Liver (tissue), 9 donors: ENCODE data around the gene EIF2A. TPM values are rescaled to one million over a fixed set of nuclear protein-coding genes. Genes with fewer than 3 reads are reported as not detected.

ENCODE experiments used
- DNase-seq: peaks from one replicate; pipeline ENCODE4 v3.0.0-alpha.2; 2017; ENCODE audit warnings: low spot score
- H3K27ac ChIP-seq, 2 donors: one replicate each; pipeline ENCODE4 v1.7.0; 2013; ENCODE audit warnings: inconsistent platforms in 2 of 2, low read length in 2 of 2, control low read depth in 1 of 2, low read depth in 1 of 2, mild to moderate bottlenecking in 1 of 2
- H3K27me3 ChIP-seq, 4 donors: one replicate each; pipeline versions ENCODE4 v1.6.1 to v1.7.0; 2013; ENCODE audit warnings: low read length in 3 of 4, inconsistent platforms in 1 of 4, mild to moderate bottlenecking in 1 of 4, moderate library complexity in 1 of 4; ENCODE audit not compliant: control insufficient read depth in 4 of 4, insufficient read depth in 4 of 4
- H3K36me3 ChIP-seq, 4 donors: one replicate each; pipeline versions ENCODE4 v1.6.1 to v1.7.0; 2013; ENCODE audit warnings: low read length in 3 of 4, mild to moderate bottlenecking in 3 of 4, low read depth in 1 of 4, moderate library complexity in 1 of 4; ENCODE audit not compliant: control insufficient read depth in 4 of 4, insufficient read depth in 3 of 4
- H3K4me1 ChIP-seq, 4 donors: one replicate each; pipeline versions ENCODE4 v1.6.1 to v1.7.0; 2013; ENCODE audit warnings: low read length in 3 of 4, mild to moderate bottlenecking in 3 of 4, moderate library complexity in 1 of 4; ENCODE audit not compliant: control insufficient read depth in 4 of 4, insufficient read depth in 4 of 4
- H3K4me3 ChIP-seq, 3 donors: one replicate each; pipeline versions ENCODE4 v1.6.1 to v1.7.0; 2013; ENCODE audit warnings: low read length in 3 of 3, control low read depth in 1 of 3, low read depth in 1 of 3, mild to moderate bottlenecking in 1 of 3
- H3K9ac ChIP-seq, 2 donors: one replicate each; pipeline ENCODE4 v1.7.0; 2013; ENCODE audit warnings: low read length in 2 of 2, mild to moderate bottlenecking in 2 of 2, moderate library complexity in 2 of 2, control low read depth in 1 of 2, low read depth in 1 of 2
- H3K9me3 ChIP-seq, 4 donors: one replicate each; pipeline versions ENCODE4 v1.6.1 to v1.7.0; 2013; ENCODE audit warnings: low read length in 3 of 4; ENCODE audit not compliant: control insufficient read depth in 4 of 4
- ATF3 ChIP-seq: IDR thresholded peaks from 2 replicates; pipeline ENCODE4 v1.6.1; 2016; ENCODE audit warnings: antibody characterized with exemption
- CTCF ChIP-seq: fragments of 150-350 bp; IDR thresholded peaks from 2 replicates; pipeline ENCODE4 v1.5.1; 2017; ENCODE audit warnings: improper control_type of control experiment, low read depth, low read length; ENCODE audit not compliant: missing input control
- EGR1 ChIP-seq, 2 donors: IDR thresholded peaks; 2 replicates each; pipeline ENCODE4 v1.6.1; 2016 to 2018; ENCODE audit warnings: antibody characterized with exemption in 2 of 2, low read depth in 2 of 2
- FOXA1 ChIP-seq: IDR thresholded peaks from 2 replicates; pipeline ENCODE4 v1.6.1; 2016; ENCODE audit warnings: antibody characterized with exemption
- FOXA2 ChIP-seq: IDR thresholded peaks from 2 replicates; pipeline ENCODE4 v1.6.1; 2016; ENCODE audit warnings: antibody characterized with exemption
- GABPA ChIP-seq, 2 donors: IDR thresholded peaks in 1 of 2; conservative IDR thresholded peaks in 1 of 2; 2 replicates each; pipeline ENCODE4 v1.6.1; 2016; ENCODE audit warnings: antibody characterized with exemption in 2 of 2, mild to moderate bottlenecking in 1 of 2, moderate library complexity in 1 of 2
- HNF4A ChIP-seq, 2 donors: conservative IDR thresholded peaks; 2 replicates each; pipeline ENCODE4 v1.6.1; 2016; ENCODE audit warnings: antibody characterized with exemption in 2 of 2, mild to moderate bottlenecking in 2 of 2
- HNF4G ChIP-seq: IDR thresholded peaks from 2 replicates; pipeline ENCODE4 v1.6.1; 2016; ENCODE audit warnings: antibody characterized with exemption
- JUND ChIP-seq, 2 donors: IDR thresholded peaks; 2 replicates each; pipeline ENCODE4 v1.6.1; 2016; ENCODE audit warnings: antibody characterized with exemption in 2 of 2
- MAX ChIP-seq: IDR thresholded peaks from 2 replicates; pipeline ENCODE4 v1.6.1; 2016; ENCODE audit warnings: antibody characterized with exemption
- NR2F2 ChIP-seq: IDR thresholded peaks from 2 replicates; pipeline ENCODE4 v1.6.1; 2016; ENCODE audit warnings: antibody characterized with exemption
- RAD21 ChIP-seq, 2 donors: IDR thresholded peaks; 2 replicates each; pipeline ENCODE4 v1.6.1; 2016; ENCODE audit warnings: antibody characterized with exemption in 2 of 2, mild to moderate bottlenecking in 2 of 2
- REST ChIP-seq: IDR thresholded peaks from 2 replicates; pipeline ENCODE4 v1.6.1; 2016; ENCODE audit warnings: antibody characterized with exemption, mild to moderate bottlenecking
- RXRA ChIP-seq, 2 donors: IDR thresholded peaks; 2 replicates each; pipeline ENCODE4 v1.6.1; 2017 to 2018; ENCODE audit warnings: antibody characterized with exemption in 2 of 2, mild to moderate bottlenecking in 1 of 2
- SP1 ChIP-seq: IDR thresholded peaks from 2 replicates; pipeline ENCODE4 v1.6.1; 2018; ENCODE audit warnings: antibody characterized with exemption, mild to moderate bottlenecking
- TAF1 ChIP-seq: conservative IDR thresholded peaks from 2 replicates; pipeline ENCODE4 v1.6.1; 2016; ENCODE audit warnings: antibody characterized with exemption, mild to moderate bottlenecking
- YY1 ChIP-seq: IDR thresholded peaks from 2 replicates; pipeline ENCODE4 v1.6.1; 2016; ENCODE audit warnings: antibody characterized with exemption, mild to moderate bottlenecking
- ZBTB33 ChIP-seq: IDR thresholded peaks from 2 replicates; pipeline ENCODE4 v1.6.1; 2016; ENCODE audit warnings: antibody characterized with exemption
- WGBS: extraction: QIAGEN DNeasy Blood & Tissue Kit; methylation state at CpG from one replicate; pipeline ENCODE4 v1.1.7; 2013; 5-methylcytosine and 5-hydroxymethylcytosine counted together
- polyA plus RNA-seq, 2 donors: library from polyadenylated mRNA; stranded (reverse) in 1 of 2; unstranded in 1 of 2; fragments of 200-250 nt in 1 of 2; fragments of >200 nt in 1 of 2; fragmentation: Nextera tagmentation in 1 of 2; extraction: Ambion mirVana in 1 of 2; gene quantifications; one replicate each; pipeline versions ENCODE4 v1.2.1 to v1.2.3, GENCODE V29; 2013 to 2015
- total RNA-seq, 2 donors: library from RNA; depleted of rRNA; stranded (reverse); fragments of >200 nt; gene quantifications; one replicate each; pipeline ENCODE4 v1.2.3, GENCODE V29; 2014
- donor health status: healthy.
- donor health status: healthy.
- donor health status: healthy.
- donor health status: healthy.
- donor health status: healthy.

Gene EIF2A
- total and polyA plus RNA-seq, 4 donors = 23.6 to 104 (median 47.2) TPM

GRCh38 chr3:150515210-150515609 lies 31.4 kb upstream of the EIF2A start:
- Histone ChIP-seq H3K9ac (no peak overlapping the region), H3K36me3 (no peaks in the 10 kb centered on the region), H3K4me3 (no peak overlapping the region), H3K4me1 (peaks cover 0 to 4% (median 0%) of the 10 kb centered on the region in 4 donors), H3K9me3 (no peaks in the 10 kb centered on the region), H3K27ac (no peak overlapping the region), H3K27me3 (no peaks in the 10 kb centered on the region)
- WGBS = 94% methylated on average over 4 of the region's 4 CpGs
- DNase-seq = no peak
- TF ChIP-seq CTCF = no peak
- TF ChIP-seq GABPA (IDR thresholded peaks at IDR 0.05 in 1 of 2, conservative IDR thresholded peaks at IDR 0.05 in 1 of 2) = no peak
- TF ChIP-seq MAX = no peak
- no peak for TF ChIP-seq RXRA (IDR thresholded peaks at IDR 0.05)

GRCh38 chr3:150519026-150519425 lies 27.6 kb upstream of the EIF2A start:
- no peak for TF ChIP-seq TAF1
- no peak for TF ChIP-seq FOXA2
- TF ChIP-seq EGR1 (IDR thresholded peaks at IDR 0.05; ENCODE audit: low read depth in 2 of 2) = no peak
- no peak for TF ChIP-seq SP1
- TF ChIP-seq REST = no peak
- TF ChIP-seq NR2F2 = no peak
- TF ChIP-seq GABPA (IDR thresholded peaks at IDR 0.05 in 1 of 2, conservative IDR thresholded peaks at IDR 0.05 in 1 of 2) = no peak
- no peak for TF ChIP-seq YY1
- no peak for TF ChIP-seq FOXA1
- TF ChIP-seq MAX = no peak
- no peak for TF ChIP-seq RXRA (IDR thresholded peaks at IDR 0.05)
- TF ChIP-seq ATF3 = no peak
- no peak for TF ChIP-seq RAD21 (IDR thresholded peaks at IDR 0.05)
- no peak for TF ChIP-seq ZBTB33
- TF ChIP-seq HNF4G = no peak
- TF ChIP-seq JUND (IDR thresholded peaks at IDR 0.05) = no peak
- no peak for TF ChIP-seq CTCF
- no peak for TF ChIP-seq HNF4A (conservative IDR thresholded peaks at IDR 0.05)
- Histone ChIP-seq H3K4me3 (no peak overlapping the region), H3K27ac (no peak overlapping the region), H3K27me3 (no peaks in the 10 kb centered on the region), H3K36me3 (no peaks in the 10 kb centered on the region), H3K9me3 (no peaks in the 10 kb centered on the region), H3K9ac (no peak overlapping the region), H3K4me1 (peaks cover 0 to 4% (median 0%) of the 10 kb centered on the region in 4 donors)
- DNase-seq = no peak
- WGBS = 84% methylated on average over 3 of the region's 3 CpGs
